Middle frontal gyrus (tissue), 1 donor: ENCODE measurements around the gene CACNB4.
"Not testable (repeated sequence)": the region's sequence is repeated elsewhere in the genome, so short reads cannot be mapped to it uniquely, and the experiment has no call there.

ENCODE experiments used
- DNase-seq: peaks from one replicate; pipeline ENCODE4 v3.0.0-alpha.2; 2015; ENCODE audit warnings: low spot score; ENCODE audit errors: extremely low spot score

Gene CACNB4

GRCh38 chr2:151907286-151908203 lies 191.3 kb downstream of the CACNB4 start:
- DNase-seq, result no peak

DNA sequence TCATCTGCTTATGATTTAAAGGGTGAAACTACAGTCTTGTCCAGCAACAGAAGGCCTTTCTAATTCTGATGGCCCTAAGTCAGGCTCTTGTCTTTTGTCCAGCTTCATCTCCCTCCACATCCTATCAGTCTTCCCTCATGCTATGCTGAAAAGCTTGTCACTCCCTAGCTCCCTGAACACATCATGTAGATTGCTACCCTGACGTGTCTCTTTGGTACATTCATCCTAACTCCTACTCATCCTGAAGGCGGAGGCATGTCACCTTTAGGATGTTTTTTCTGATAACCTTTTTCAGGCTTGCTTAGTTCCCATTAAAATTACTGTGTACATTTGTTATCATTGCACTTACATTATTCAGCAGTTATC lies 192.2 kb downstream of the CACNB4 start:
- no peak for DNase-seq

DNA sequence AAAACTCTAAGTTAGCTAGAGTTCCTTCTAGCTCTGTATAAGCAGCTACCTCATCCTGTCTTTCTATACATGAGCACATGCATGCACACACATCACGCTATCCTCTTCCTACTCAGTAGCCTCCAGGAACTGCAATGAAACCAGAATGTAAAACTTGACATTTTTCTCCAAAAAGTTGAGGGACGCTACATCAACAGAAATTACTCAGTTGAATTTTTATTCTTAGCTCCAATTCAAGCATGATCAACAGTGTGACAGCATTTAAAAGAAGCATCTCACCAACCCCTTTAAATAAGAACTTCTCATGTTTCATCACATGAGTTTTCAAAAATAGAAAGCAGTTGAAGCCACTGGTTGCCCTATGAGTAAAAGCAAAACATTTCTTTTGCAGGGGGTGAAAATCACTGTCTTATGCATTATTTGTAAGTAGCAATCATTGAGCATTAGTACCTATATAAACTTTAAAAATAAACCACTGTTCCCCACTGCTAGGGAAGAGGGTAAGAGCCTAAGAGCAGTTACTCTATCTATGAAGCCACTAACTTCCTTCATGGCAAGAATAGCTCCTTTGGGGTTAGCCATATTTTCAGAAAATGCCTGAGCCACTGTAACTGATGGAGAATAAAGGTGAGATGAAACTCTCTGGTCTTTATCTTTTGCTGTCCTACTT lies 192.7 kb downstream of the CACNB4 start:
- DNase-seq, result no peak

- DNase-seq, result no peak
These were observed 194.0 kb downstream of the CACNB4 start for GRCh38 chr2:151904807-151905206.

DNA sequence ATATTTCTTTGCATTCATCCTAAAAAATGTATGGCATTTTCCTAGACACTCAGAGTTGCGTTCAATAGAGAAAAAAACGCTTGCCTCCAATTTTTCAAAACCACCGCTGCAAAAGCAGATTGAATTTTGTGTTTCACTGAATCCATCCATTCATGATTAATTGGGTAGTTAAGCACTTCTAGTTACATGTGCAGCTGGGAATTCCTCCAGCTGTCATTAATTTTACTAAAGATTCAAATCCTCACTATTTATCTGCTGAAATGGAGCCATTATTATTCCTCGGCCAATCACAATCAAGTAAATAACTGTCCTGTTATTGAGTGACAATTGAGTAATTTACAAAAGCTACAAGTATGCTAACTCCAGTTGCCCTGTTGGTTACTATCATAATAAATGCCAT lies 194.8 kb downstream of the CACNB4 start:
- no peak for DNase-seq

- DNase-seq, result no peak
These were observed 196.0 kb downstream of the CACNB4 start for GRCh38 chr2:151902829-151903228.

- no peak for DNase-seq
These were observed 198.5 kb downstream of the CACNB4 start for GRCh38 chr2:151900331-151900730.

- DNase-seq, result no peak
These were observed 199.7 kb downstream of the CACNB4 start for GRCh38 chr2:151899156-151899555.

GRCh38 chr2:151891566-151892194 lies 207.2 kb downstream of the CACNB4 start:
- DNase-seq, result no peak

GRCh38 chr2:151887164-151887563 lies 211.7 kb downstream of the CACNB4 start:
- no peak for DNase-seq

- no peak for DNase-seq
These were observed 212.6 kb downstream of the CACNB4 start for GRCh38 chr2:151886241-151886640.

GRCh38 chr2:151882786-151883445 lies 215.9 kb downstream of the CACNB4 start:
- DNase-seq, result no peak

GRCh38 chr2:151881342-151881741 lies 217.5 kb downstream of the CACNB4 start:
- DNase-seq, result no peak

- no peak for DNase-seq
These were observed 218.3 kb downstream of the CACNB4 start for GRCh38 chr2:151880586-151880985.

DNA sequence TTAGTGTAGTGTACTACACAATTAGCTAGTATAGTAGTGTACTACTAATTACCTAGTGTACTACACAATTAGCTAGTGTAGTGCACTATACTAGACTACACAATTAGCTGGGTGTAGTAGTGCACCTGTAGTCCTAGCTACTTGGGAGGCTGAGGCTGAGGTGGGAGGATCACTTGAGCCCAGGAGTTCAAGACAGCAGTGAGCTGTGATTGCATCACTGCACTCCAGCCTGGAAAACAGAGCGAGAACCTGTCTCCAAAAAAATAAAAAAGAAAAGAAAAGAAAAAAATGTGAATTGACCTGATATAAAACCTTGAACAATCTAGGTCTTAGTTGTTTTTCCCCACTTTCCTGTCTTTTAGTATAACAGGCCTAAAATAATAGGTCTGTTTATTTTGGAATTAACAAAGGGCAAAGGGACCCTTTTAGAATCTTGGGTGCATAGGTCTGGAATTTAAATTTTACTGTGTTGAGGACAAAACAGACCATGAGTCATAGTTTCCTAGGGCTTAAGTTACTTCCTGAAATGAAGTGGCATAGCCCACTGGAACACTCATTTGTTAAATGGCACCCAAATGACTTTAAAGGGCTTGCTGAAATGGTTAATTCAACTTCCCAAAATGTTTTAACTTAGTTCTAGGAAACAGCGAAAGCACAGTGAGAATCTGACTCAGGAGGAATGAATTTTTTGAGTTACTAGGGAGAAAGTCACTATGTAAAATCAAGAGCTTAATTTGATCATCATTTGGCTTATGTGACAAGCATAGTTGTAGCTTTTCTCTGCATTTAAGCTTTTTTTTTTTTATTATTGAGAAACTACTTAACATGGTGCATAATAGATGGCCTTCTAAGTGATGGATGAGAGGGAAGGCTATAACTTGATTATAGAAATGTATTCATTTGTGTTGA lies 219.9 kb downstream of the CACNB4 start:
- DNase-seq, result no peak

- no peak for DNase-seq
These were observed 220.6 kb downstream of the CACNB4 start for GRCh38 chr2:151878204-151878603.

DNA sequence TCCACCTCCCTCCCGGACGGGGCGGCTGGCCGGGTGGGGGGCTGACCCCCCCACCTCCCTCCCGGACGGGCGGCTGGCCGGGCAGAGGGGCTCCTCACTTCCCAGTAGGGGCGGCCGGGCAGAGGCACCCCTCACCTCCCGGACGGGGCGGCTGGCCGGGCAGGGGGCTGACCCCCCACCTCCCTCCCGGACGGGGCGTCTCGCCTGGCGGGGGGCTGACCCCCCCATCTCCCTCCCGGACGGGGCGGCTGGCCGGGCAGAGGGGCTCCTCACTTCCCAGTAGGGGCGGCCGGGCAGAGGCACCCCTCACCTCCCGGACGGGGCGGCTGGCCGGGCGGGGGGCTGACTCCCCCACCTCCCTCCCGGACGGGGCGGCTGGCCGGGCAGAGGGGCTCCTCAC lies 223.2 kb downstream of the CACNB4 start:
- DNase-seq, result not testable (repeated sequence)

DNA sequence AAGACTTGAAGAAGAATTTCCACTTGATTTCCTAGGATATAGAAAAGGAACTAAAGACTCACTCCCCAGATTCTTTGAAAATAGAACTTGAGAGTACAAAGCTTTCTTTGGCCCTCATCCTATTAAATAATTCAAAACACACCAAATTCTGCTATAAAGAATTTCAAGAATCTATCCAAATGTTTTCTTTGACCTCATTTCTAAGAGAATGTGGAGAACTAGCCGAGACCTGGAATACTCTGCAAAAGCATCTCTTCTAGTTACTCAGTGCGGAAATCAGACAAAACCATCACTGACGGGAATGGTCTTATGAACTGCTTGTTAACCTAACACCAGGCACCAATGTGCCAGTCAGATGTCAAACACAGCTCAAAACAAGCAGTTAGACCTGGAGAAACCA lies 226.4 kb downstream of the CACNB4 start:
- no peak for DNase-seq

GRCh38 chr2:151869291-151869690 lies 229.6 kb downstream of the CACNB4 start:
- DNase-seq, result no peak

DNA sequence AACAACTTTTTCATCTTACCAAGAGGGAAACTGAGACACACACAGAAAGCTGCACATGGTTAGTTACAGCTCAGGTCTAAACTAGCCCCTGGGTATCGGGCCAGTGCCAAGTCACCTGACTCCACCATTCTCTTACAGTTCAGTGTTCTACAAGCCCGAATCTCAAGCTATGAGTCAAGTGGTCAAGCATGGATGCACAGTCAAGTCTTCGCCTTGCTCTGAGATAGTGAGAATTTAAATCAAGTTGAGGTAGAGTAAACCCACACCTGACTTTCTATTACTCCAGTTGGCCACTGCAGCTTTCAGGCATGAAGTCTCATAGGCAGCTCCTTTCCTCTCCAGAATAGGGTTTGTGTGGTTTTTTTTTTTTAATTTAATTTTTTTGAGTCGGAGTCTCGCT lies 236.1 kb downstream of the CACNB4 start:
- DNase-seq, result no peak

DNA sequence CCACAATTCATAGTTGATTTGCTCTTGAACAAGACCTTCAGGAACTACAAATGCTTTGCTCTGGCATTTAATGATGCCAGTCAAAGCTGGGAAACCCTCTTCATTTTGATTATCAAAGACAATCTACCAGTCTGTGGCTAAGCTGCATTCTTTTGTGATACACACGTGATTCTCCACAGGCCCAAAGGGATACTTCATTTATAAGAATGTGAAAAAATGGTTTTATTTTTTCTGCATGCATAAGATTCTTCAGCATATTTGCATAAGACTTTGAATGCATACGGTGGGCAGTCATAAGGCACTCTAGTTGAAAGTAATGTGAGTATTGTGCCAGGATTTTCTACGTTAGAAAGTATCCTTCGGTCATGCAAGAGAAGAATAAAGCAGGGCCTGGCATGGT lies 237.7 kb downstream of the CACNB4 start:
- no peak for DNase-seq
